ENCODE results near the gene CDC73. TPM values are rescaled to one million over a fixed set of nuclear protein-coding genes. Genes with fewer than 3 reads are reported as not detected.

CDC73 gene
- total RNA-seq, 2 donors from 2014 or later, result 27.8 to 30.1 TPM

DNA sequence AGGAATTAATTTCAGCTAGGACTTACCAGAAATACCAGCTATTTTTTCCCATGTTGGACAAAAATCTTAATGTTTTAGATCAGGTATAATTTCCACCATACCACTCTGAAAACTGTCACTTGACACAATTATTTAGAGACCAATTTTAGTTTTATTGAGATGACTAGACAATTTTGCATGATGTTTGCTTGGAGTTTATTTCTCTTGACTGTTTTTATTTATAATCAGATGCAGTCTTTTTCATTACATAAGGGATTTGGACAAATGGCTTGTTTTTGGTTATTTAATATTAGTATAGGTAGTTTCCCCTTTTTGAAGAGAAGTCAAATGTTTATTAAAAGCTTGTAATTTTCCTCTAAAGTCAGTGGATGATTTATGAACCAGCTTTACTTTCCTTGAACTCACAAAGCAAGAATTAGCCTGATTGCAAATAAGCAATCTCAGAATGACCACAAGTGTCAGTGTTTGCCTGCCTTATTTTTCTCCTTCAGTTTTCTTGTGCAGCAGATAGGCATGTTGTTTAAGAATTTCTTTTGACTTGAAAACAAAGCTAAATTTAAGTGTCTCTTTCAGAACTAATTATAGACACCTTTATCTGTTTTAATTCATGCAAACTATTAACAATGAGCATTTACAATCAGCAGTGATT is 68.4 kb downstream of the CDC73 start:
- no peak for DNase-seq (ENCODE audit: low spot score)
- Histone ChIP-seq H3K4me3 (no peak overlapping the region), H3K9me3 (peaks cover 0 to 9% of the 10 kb centered on the region in 2 donors), H3K36me3 (no peaks in the 10 kb centered on the region), H3K4me1 (peaks cover 0 to 41% of the 10 kb centered on the region in 2 donors), H3K27ac (peak overlapping the region; percentile 4 to 82), H3K27me3 (no peaks in the 10 kb centered on the region)
- TF ChIP-seq, protein P1, sequence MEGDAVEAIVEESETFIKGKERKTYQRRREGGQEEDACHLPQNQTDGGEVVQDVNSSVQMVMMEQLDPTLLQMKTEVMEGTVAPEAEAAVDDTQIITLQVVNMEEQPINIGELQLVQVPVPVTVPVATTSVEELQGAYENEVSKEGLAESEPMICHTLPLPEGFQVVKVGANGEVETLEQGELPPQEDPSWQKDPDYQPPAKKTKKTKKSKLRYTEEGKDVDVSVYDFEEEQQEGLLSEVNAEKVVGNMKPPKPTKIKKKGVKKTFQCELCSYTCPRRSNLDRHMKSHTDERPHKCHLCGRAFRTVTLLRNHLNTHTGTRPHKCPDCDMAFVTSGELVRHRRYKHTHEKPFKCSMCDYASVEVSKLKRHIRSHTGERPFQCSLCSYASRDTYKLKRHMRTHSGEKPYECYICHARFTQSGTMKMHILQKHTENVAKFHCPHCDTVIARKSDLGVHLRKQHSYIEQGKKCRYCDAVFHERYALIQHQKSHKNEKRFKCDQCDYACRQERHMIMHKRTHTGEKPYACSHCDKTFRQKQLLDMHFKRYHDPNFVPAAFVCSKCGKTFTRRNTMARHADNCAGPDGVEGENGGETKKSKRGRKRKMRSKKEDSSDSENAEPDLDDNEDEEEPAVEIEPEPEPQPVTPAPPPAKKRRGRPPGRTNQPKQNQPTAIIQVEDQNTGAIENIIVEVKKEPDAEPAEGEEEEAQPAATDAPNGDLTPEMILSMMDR (IDR thresholded peaks at IDR 0.05), result peak in 1 of 2 donors; percentile 62

DNA sequence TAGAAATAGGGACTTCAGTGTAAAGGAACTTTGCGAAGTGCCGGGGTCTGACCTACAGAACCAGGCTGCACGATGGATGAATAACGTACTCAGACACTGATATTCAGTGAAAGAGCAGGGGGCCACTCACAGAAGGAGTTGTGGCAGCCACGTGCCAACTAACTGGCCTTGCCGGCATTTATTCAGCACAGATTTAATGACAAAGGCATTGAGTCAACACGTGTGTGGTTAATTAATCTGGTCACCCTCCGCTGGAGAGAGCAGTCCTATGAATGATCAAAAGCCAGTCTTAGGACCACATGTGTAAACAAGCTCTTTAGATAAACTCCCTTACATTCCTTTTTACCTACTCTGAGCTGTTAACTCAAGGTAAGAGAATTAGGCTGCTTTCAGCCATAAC is 70.8 kb downstream of the CDC73 start:
- H3K4me1 ChIP-seq, result peaks cover 0 to 24% of the 10 kb centered on the region in 2 donors
- H3K4me3 ChIP-seq, result no peak overlapping the region
- no peaks in the 10 kb centered on the region for H3K36me3 ChIP-seq
- TF ChIP-seq, protein P1 (IDR thresholded peaks at IDR 0.05), result no peak
- peaks cover 0 to 9% of the 10 kb centered on the region in 2 donors for H3K9me3 ChIP-seq
- no peak overlapping the region for H3K27ac ChIP-seq
- DNase-seq (ENCODE audit: low spot score), result no peak
- no peaks in the 10 kb centered on the region for H3K27me3 ChIP-seq

DNA sequence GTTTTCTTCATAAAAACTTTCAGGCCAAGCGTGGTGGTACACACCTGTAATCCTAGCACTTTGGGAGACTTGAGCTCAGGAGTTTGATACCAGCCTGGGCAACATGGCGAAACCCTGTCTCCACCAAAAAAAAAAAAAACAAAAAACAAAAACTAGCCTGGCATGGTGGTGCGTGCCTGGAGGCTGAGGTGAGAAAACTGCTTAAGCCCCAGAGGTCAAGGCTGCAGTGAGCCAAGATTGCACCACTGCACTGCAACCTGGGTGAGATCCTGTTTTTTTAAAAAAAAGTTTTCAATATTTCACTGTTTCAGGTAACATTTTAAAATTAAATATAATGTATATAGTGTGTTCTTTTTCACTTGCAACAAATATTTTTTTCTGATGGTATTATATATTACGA is 78.1 kb downstream of the CDC73 start:
- no peak overlapping the region for H3K27ac ChIP-seq
- H3K4me1 ChIP-seq, result no peaks in the 10 kb centered on the region
- TF ChIP-seq, protein P1 (IDR thresholded peaks at IDR 0.05), result no peak
- no peaks in the 10 kb centered on the region for H3K27me3 ChIP-seq
- no peaks in the 10 kb centered on the region for H3K36me3 ChIP-seq
- no peak overlapping the region for H3K4me3 ChIP-seq
- no peak for DNase-seq (ENCODE audit: low spot score)
- no peaks in the 10 kb centered on the region for H3K9me3 ChIP-seq

DNA sequence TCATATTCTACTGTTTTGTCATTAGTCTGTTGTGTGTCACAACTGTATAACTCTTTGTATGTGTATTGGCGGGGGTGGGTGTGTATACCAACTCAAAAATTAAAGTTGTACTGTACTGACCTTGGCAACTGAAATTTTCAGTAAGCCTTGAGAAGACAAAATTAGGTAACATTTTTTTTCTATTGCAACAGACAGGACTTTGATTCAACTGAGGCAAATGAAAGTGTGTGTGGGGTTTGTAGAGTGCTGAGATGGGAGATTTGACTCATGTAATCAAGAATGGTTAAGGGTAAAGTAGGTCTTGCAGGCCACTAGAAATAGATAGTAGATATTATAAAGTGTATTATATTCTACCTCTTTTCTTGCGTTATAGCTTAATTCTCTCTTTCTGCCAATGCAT is 79.2 kb downstream of the CDC73 start:
- Histone ChIP-seq H3K9me3 (no peaks in the 10 kb centered on the region), H3K27ac (no peak overlapping the region)

DNA sequence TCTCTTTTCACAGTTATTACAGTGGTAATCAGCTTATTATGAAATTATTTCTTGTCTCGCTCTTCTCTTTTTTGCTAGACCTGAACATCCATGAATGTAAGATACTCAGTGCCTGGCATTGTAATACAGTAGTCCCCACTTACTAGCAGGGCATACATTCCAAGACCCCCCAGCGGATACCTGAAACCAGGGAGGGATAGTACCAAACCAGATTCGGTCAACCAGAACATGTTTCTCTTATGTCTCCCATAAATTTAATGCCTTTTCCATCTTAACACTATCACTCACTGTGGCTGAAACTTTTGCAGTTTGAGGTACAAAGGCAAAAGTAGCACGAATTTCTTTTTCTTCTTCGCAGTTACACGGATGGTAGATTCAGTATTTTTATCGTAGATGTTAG is 89.2 kb downstream of the CDC73 start:
- TF ChIP-seq, protein P1 (IDR thresholded peaks at IDR 0.05), result no peak
- Histone ChIP-seq H3K4me3 (no peak overlapping the region), H3K9me3 (peaks cover 0 to 8% of the 10 kb centered on the region in 2 donors), H3K27me3 (no peaks in the 10 kb centered on the region), H3K4me1 (peaks cover 0 to 10% of the 10 kb centered on the region in 2 donors), H3K36me3 (peaks cover 7% of the 10 kb centered on the region), H3K27ac (no peak overlapping the region)
- no peak for DNase-seq (ENCODE audit: low spot score)

More for the DNA sequence above, 79.2 kb downstream of the CDC73 start:
- Histone ChIP-seq H3K4me1 (no peaks in the 10 kb centered on the region), H3K27me3 (no peaks in the 10 kb centered on the region), H3K4me3 (no peak overlapping the region), H3K36me3 (no peaks in the 10 kb centered on the region)
- TF ChIP-seq, protein P1 (IDR thresholded peaks at IDR 0.05), result no peak
- no peak for DNase-seq (ENCODE audit: low spot score)

DNA sequence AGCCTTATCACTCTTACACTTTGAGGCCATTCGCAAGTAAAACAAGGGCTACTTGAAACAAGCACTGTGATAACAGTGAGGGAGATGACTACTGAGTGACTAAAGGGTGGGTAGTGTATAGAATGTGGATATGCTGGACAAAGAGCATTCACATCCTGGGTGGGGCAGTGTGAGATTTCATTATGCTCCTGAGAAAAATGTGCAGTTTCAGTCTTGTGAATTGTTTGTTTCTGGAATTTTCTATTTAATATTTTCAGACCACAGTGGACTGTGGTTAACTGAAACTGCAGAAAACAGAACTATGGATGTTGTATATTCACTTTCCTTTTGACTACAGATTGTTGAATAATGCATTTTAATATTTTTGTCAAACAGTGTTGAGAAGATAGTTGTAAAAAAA is 89.7 kb downstream of the CDC73 start:
- Histone ChIP-seq H3K36me3 (peaks cover 9% of the 10 kb centered on the region), H3K4me1 (peaks cover 0 to 10% of the 10 kb centered on the region in 2 donors), H3K27me3 (no peaks in the 10 kb centered on the region), H3K27ac (no peak overlapping the region), H3K4me3 (no peak overlapping the region), H3K9me3 (peaks cover 0 to 8% of the 10 kb centered on the region in 2 donors)
- TF ChIP-seq, protein P1 (IDR thresholded peaks at IDR 0.05), result no peak
- no peak for DNase-seq (ENCODE audit: low spot score)
